Ishikawa (cell line): ENCODE measurements around the gene RGS16.

Source experiments
- EP300 ChIP-seq: IDR thresholded peaks from 2 replicates; pipeline ENCODE4 v1.6.1; 2012; ENCODE audit warnings: borderline replicate concordance
- TEAD4 ChIP-seq: IDR thresholded peaks from 2 replicates; pipeline ENCODE4 v1.6.1; 2012
- TF ChIP-seq, protein P1 (sequence below): IDR thresholded peaks from 2 replicates; pipeline ENCODE4 v1.6.1; 2012; ENCODE audit warnings: low read depth, mild to moderate bottlenecking

DNA sequence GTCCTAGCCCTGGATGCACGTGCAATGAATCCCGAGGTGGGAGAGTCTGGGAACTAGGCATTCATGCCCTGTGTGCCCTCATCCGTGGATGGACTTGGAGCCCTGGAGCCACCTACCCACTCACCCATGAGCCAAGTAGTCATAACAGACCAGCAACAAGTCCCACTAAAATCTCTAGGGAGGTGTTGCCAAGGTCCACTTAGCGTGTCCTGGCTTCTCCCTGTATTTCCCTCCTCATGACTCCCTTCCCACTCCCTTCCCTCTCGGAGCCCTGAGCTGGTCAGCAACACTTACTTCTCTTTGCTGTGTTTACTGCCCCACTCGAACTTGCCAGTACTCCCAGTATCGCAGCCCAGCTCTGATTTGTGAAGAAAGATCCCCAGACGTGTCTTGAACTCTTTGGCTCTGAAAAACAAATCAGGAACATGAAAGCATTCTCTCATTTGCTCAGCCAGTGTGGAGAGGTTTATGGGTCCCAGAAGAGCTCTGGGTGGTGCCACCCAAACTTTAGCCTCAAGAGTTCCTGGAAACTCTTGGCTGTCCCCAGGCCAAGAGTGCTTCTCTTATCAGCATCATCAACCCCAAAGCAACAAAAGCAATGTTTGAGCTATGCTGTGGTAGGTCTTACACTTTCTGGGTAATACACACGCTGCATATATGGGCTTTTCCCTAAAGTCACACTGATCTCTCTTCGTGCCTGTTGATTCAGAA lies 1.1 kb downstream of the RGS16 start:
- TF ChIP-seq, protein P1, sequence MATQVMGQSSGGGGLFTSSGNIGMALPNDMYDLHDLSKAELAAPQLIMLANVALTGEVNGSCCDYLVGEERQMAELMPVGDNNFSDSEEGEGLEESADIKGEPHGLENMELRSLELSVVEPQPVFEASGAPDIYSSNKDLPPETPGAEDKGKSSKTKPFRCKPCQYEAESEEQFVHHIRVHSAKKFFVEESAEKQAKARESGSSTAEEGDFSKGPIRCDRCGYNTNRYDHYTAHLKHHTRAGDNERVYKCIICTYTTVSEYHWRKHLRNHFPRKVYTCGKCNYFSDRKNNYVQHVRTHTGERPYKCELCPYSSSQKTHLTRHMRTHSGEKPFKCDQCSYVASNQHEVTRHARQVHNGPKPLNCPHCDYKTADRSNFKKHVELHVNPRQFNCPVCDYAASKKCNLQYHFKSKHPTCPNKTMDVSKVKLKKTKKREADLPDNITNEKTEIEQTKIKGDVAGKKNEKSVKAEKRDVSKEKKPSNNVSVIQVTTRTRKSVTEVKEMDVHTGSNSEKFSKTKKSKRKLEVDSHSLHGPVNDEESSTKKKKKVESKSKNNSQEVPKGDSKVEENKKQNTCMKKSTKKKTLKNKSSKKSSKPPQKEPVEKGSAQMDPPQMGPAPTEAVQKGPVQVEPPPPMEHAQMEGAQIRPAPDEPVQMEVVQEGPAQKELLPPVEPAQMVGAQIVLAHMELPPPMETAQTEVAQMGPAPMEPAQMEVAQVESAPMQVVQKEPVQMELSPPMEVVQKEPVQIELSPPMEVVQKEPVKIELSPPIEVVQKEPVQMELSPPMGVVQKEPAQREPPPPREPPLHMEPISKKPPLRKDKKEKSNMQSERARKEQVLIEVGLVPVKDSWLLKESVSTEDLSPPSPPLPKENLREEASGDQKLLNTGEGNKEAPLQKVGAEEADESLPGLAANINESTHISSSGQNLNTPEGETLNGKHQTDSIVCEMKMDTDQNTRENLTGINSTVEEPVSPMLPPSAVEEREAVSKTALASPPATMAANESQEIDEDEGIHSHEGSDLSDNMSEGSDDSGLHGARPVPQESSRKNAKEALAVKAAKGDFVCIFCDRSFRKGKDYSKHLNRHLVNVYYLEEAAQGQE: no peak
- no peak for TF ChIP-seq TEAD4
- no peak for TF ChIP-seq EP300
